Activated gamma-delta T cell treated with anti-CD3 and anti-CD28 coated beads, Interleukin-2, amount 50 U/mL, for 16 hours (primary cell): ENCODE results near the gene SMC3.
"Not testable (repeated sequence)": the region's sequence is repeated elsewhere in the genome, so short reads cannot be mapped to it uniquely, and the experiment has no call there.

Experiments used
- DNase-seq: peaks from one replicate; pipeline ENCODE4 v3.0.0-alpha.2; 2020; ENCODE audit warnings: low read depth

SMC3 gene

GRCh38 chr10:110584006-110584405, 16.5 kb downstream of the SMC3 start:
- no peak for DNase-seq

- no peak for DNase-seq
These were observed 24.3 kb downstream of the SMC3 start for GRCh38 chr10:110591760-110592159.

GRCh38 chr10:110597476-110597875, 30.0 kb downstream of the SMC3 start:
- DNase-seq = no peak

GRCh38 chr10:110600487-110601101, 33.1 kb downstream of the SMC3 start:
- DNase-seq = no peak

- DNase-seq = no peak
These were observed 34.1 kb downstream of the SMC3 start for GRCh38 chr10:110601581-110601980.

GRCh38 chr10:110608087-110608486, 40.6 kb downstream of the SMC3 start:
- DNase-seq = no peak

GRCh38 chr10:110609605-110610004, 42.1 kb downstream of the SMC3 start:
- no peak for DNase-seq

GRCh38 chr10:110610308-110610774, 42.8 kb downstream of the SMC3 start:
- peak; percentile 40 for DNase-seq

- DNase-seq = not testable (repeated sequence)
These were observed 43.3 kb downstream of the SMC3 start for GRCh38 chr10:110610781-110611180.

- no peak for DNase-seq
These were observed 44.6 kb downstream of the SMC3 start for GRCh38 chr10:110612087-110612486.

- DNase-seq = no peak
These were observed 45.1 kb downstream of the SMC3 start for GRCh38 chr10:110612629-110613028.

GRCh38 chr10:110613341-110613995, 46.0 kb downstream of the SMC3 start:
- no peak for DNase-seq

- DNase-seq = no peak
These were observed 46.6 kb downstream of the SMC3 start for GRCh38 chr10:110613996-110614495.

GRCh38 chr10:110615057-110615747, 47.7 kb downstream of the SMC3 start:
- no peak for DNase-seq

GRCh38 chr10:110616493-110617033, 49.1 kb downstream of the SMC3 start:
- no peak for DNase-seq

GRCh38 chr10:110617425-110618229, 50.1 kb downstream of the SMC3 start:
- no peak for DNase-seq

GRCh38 chr10:110618230-110618610, 50.7 kb downstream of the SMC3 start:
- no peak for DNase-seq

GRCh38 chr10:110619514-110620397, 52.3 kb downstream of the SMC3 start:
- no peak for DNase-seq

GRCh38 chr10:110620398-110620719, 52.9 kb downstream of the SMC3 start:
- DNase-seq = no peak

GRCh38 chr10:110623316-110623715, 55.8 kb downstream of the SMC3 start:
- DNase-seq = not testable (repeated sequence)

- DNase-seq = no peak
These were observed 57.9 kb downstream of the SMC3 start for GRCh38 chr10:110625356-110625894.
